Vagina (tissue), 2 donors: ENCODE measurements around the gene KIF11.

Source experiments
- CTCF ChIP-seq, 3 experiments: fragments of 450-650 bp in 2 of 3; fragments of 200-600 bp in 1 of 3; sonication (generic) in 1 of 3; IDR thresholded peaks; one replicate each; pipeline ENCODE4 v1.5.1; 2017 to 2019; ENCODE audit warnings: antibody characterized with exemption in 3 of 3, mild to moderate bottlenecking in 2 of 3, moderate library complexity in 2 of 3
- POLR2A ChIP-seq, 2 donors: fragments of 450-650 bp; IDR thresholded peaks; one replicate each; pipeline ENCODE4 v1.6.1; 2017; ENCODE audit warnings: antibody characterized with exemption in 2 of 2, mild to moderate bottlenecking in 2 of 2, moderate library complexity in 2 of 2

DNA sequence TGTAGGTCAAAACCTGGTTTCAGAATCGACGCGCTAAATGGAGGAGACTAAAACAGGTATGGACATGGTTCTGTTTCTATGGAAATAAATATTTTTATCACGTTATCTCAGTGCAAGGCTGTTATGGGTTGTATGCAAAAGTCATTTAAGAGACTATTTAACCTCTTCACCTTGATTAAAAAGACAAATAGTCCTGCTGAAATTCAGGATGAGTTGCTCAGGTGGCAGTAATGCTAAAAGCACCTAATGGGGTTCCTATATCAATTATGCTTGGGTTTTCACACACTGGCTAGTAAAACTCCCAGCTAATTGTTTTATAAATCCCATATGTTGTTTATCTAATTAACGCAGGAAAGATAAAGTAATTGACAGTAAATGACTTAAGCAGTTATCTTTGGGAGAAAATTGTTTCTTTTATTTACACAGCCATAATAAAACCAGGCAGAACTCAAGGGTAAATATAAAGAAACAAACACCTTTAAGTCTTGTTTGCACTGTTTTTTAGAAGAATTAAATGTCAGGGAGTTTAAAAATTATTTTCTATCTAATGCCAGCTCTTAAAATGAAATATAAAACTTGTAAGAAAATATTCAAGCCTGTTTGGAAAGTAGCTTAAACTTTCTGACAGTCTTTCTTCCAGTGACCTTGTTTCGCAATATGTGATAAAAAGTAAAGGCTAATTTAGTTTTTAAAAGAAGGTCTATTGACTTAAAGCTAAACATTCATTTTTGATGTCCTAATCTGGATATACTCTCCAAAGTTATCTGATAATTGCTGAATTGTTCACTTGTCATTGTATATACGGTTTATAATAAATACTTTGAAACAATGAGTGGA is 100.0 kb downstream of the KIF11 start:
- TF ChIP-seq POLR2A (IDR thresholded peaks at IDR 0.05) (no peak), CTCF (IDR thresholded peaks at IDR 0.05) (no peak)
